ENCODE data around the gene PDSS2. TPM values are rescaled to one million over a fixed set of nuclear protein-coding genes. Genes with fewer than 3 reads are reported as not detected.

The PDSS2 gene
- total and polyA plus RNA-seq, 2 donors (not counting 1 experiment from before 2014, with no cell fraction given), result 16.9 to 17.0 TPM

- H3K4me1 Mint-ChIP-seq, result peaks cover 15% of the 10 kb centered on the region
- no peaks in the 10 kb centered on the region for H3K27me3 Mint-ChIP-seq
- Histone ChIP-seq H3K4me2 (replicated peaks; ENCODE audit: low read depth, low read length, poor library complexity, severe bottlenecking) (no peak overlapping the region), H3K4me1 (ENCODE audit: control insufficient read depth in 2 of 2, insufficient read depth in 2 of 2, low read length in 2 of 2) (no peaks in the 10 kb centered on the region), H4K20me1 (ENCODE audit: control insufficient read depth, insufficient read depth, low read length, poor library complexity, severe bottlenecking) (peaks cover 4% of the 10 kb centered on the region), H3K27ac (ENCODE audit: low read length in 2 of 2) (no peak overlapping the region), H2AFZ (ENCODE audit: insufficient read depth, low read depth, low read length, poor library complexity, severe bottlenecking) (no peak overlapping the region), H3K4me3 (ENCODE audit: control extremely low read depth in 1 of 5, extremely low read depth in 1 of 5, insufficient read depth in 1 of 5, low read depth in 2 of 5, low read length in 4 of 5) (no peak overlapping the region), H3K9ac (ENCODE audit: low read length) (no peak overlapping the region), H3K27me3 (replicated peaks in 1 of 4; ENCODE audit: control extremely low read depth in 1 of 4, control insufficient read depth in 3 of 4, insufficient read depth in 4 of 4, low read length in 3 of 4) (no peaks in the 10 kb centered on the region), H3K36me3 (replicated peaks in 1 of 2; ENCODE audit: control extremely low read depth in 1 of 2, control insufficient read depth in 1 of 2, extremely low read depth in 1 of 2, insufficient read depth in 2 of 2, low read length in 1 of 2) (peaks cover 0 to 13% of the 10 kb centered on the region in 2 experiments), H3K9me3 (ENCODE audit: control extremely low read depth in 1 of 3, control insufficient read depth in 2 of 3, insufficient read depth in 1 of 3, low read length in 2 of 3) (no peaks in the 10 kb centered on the region), H3K79me2 (ENCODE audit: control insufficient read depth, insufficient read depth, low read length) (peaks cover 53% of the 10 kb centered on the region)
- WGBS (ENCODE audit: insufficient coverage), result 87% methylated on average over 1 of the region's 4 CpGs
- H3K27ac Mint-ChIP-seq, result no peak overlapping the region
- intact Hi-C loops (cut with micrococcal nuclease), result no loop called here
- H3K9me3 Mint-ChIP-seq (ENCODE audit: insufficient read depth), result peaks cover 3% of the 10 kb centered on the region
- CTCF ChIA-PET, result no interaction called here
- ATAC-seq (ENCODE audit: low read depth) (no peak), DNase-seq (no peak)
- POLR2A ChIA-PET, result no interaction called here
- TF ChIP-seq EZH2 (IDR thresholded peaks at IDR 0.05; ENCODE audit: borderline replicate concordance, insufficient read depth, low read depth, low read length, poor library complexity, severe bottlenecking) (no peak), CTCF (IDR thresholded peaks at IDR 0.05) (no peak)
- H3K4me3 Mint-ChIP-seq, result no peak overlapping the region
These were observed 22.5 kb downstream of the PDSS2 start for GRCh38 chr6:107436881-107437280.

- ATAC-seq (ENCODE audit: low read depth), result no peak
These were observed 23.6 kb downstream of the PDSS2 start for GRCh38 chr6:107435798-107436197.

More at GRCh38 chr6:107435798-107436197, 23.6 kb downstream of the PDSS2 start:
- no peak overlapping the region for H2AFZ ChIP-seq (ENCODE audit: insufficient read depth, low read depth, low read length, poor library complexity, severe bottlenecking)
- peaks cover 60% of the 10 kb centered on the region for H3K79me2 ChIP-seq (ENCODE audit: control insufficient read depth, insufficient read depth, low read length)
- no peak overlapping the region for H3K4me2 ChIP-seq (replicated peaks; ENCODE audit: low read depth, low read length, poor library complexity, severe bottlenecking)
- no peaks in the 10 kb centered on the region for H3K4me1 ChIP-seq (ENCODE audit: control insufficient read depth in 2 of 2, insufficient read depth in 2 of 2, low read length in 2 of 2)
- ChIA-PET CTCF (interaction anchor here (0.8 kb wide), 1 partner anchor 97 kb away, joined by 3 read pairs; no protein-coding TSS in a partner anchor), POLR2A (no interaction called here)
- H3K4me3 ChIP-seq (ENCODE audit: control extremely low read depth in 1 of 5, extremely low read depth in 1 of 5, insufficient read depth in 1 of 5, low read depth in 2 of 5, low read length in 4 of 5), result no peak overlapping the region
- TF ChIP-seq CTCF (IDR thresholded peaks at IDR 0.05) (no peak), EZH2 (IDR thresholded peaks at IDR 0.05; ENCODE audit: borderline replicate concordance, insufficient read depth, low read depth, low read length, poor library complexity, severe bottlenecking) (no peak)
- H3K9me3 ChIP-seq (ENCODE audit: control extremely low read depth in 1 of 3, control insufficient read depth in 2 of 3, insufficient read depth in 1 of 3, low read length in 2 of 3), result peaks cover 0 to 4% (median 0%) of the 10 kb centered on the region in 3 donors
- no peak overlapping the region for H3K9ac ChIP-seq (ENCODE audit: low read length)
- peaks cover 12% of the 10 kb centered on the region for H3K4me1 Mint-ChIP-seq
- peaks cover 3% of the 10 kb centered on the region for H3K9me3 Mint-ChIP-seq (ENCODE audit: insufficient read depth)
- intact Hi-C loops (cut with micrococcal nuclease), result no loop called here
- H4K20me1 ChIP-seq (ENCODE audit: control insufficient read depth, insufficient read depth, low read length, poor library complexity, severe bottlenecking), result peaks cover 4% of the 10 kb centered on the region
- no CpG with 5 or more reads among the region's 3 CpGs for WGBS (ENCODE audit: insufficient coverage)
- no peak overlapping the region for H3K4me3 Mint-ChIP-seq
- no peak for DNase-seq
- H3K27me3 ChIP-seq (replicated peaks in 1 of 4; ENCODE audit: control extremely low read depth in 1 of 4, control insufficient read depth in 3 of 4, insufficient read depth in 4 of 4, low read length in 3 of 4), result no peaks in the 10 kb centered on the region
- peaks cover 0 to 13% of the 10 kb centered on the region in 2 experiments for H3K36me3 ChIP-seq (replicated peaks in 1 of 2; ENCODE audit: control extremely low read depth in 1 of 2, control insufficient read depth in 1 of 2, extremely low read depth in 1 of 2, insufficient read depth in 2 of 2, low read length in 1 of 2)
- H3K27me3 Mint-ChIP-seq, result no peaks in the 10 kb centered on the region
- no peak overlapping the region for H3K27ac Mint-ChIP-seq
- H3K27ac ChIP-seq (ENCODE audit: low read length in 2 of 2), result no peak overlapping the region

Measured in B cell (primary cell).